ENCODE results near the gene CCNB2. TPM values are rescaled to one million over a fixed set of nuclear protein-coding genes. Genes with fewer than 3 reads are reported as not detected.

Gene CCNB2
- total and polyA plus RNA-seq, 9 of the 15 experiments (the other 6 are each of a cell fraction or from before 2014, with no cell fraction given) = 84.8 to 266 (median 124) TPM

GRCh38 chr15:59170295-59171066 is 65.5 kb downstream of the CCNB2 start:
- H3K27ac ChIP-seq (ENCODE audit: extremely low read depth, low read depth, low read length) = no peak overlapping the region
- in situ Hi-C loops (cut with MboI) (no loop called here), intact Hi-C loops (cut with micrococcal nuclease) (no loop called here)
- FAIRE-seq (no peak), ATAC-seq (no peak), DNase-seq (ENCODE audit: extremely low read depth in 1 of 4, low spot score in 3 of 4) (no peak)
- peak overlapping the region; percentile 9; the same call in 1 of the 2 replicates for H2AFZ ChIP-seq (ENCODE audit: low read depth, low read length)
- peaks cover 0 to 3% of the 10 kb centered on the region in 2 experiments; a peak in 1 of 5 replicates for H3K4me1 ChIP-seq (replicated peaks in 1 of 2; ENCODE audit: control insufficient read depth in 2 of 2, insufficient read depth in 2 of 2, low read length in 2 of 2)
- no peak overlapping the region for H3K9ac ChIP-seq (ENCODE audit: insufficient read depth in 1 of 2, low read depth in 2 of 2, low read length in 2 of 2)
- H3K36me3 ChIP-seq (ENCODE audit: control insufficient read depth, insufficient read depth, low read length) = no peaks in the 10 kb centered on the region
- no peaks in the 10 kb centered on the region for H3K79me2 ChIP-seq (ENCODE audit: control insufficient read depth, insufficient read depth, low read length)
- H3K27me3 ChIP-seq (ENCODE audit: control insufficient read depth in 2 of 2, insufficient read depth in 2 of 2, low read length in 2 of 2) = peaks cover 12 to 19% of the 10 kb centered on the region in 2 experiments; a peak in 4 of 5 replicates
- no peak overlapping the region for H3K4me3 ChIP-seq
- no peaks in the 10 kb centered on the region for H3K9me3 ChIP-seq (replicated peaks; ENCODE audit: control insufficient read depth, insufficient read depth, low read depth, low read length)
- 11% methylated on average over 12 of the region's 12 CpGs for WGBS (ENCODE audit: insufficient coverage, low coverage, missing lambda C conversion rate)
- no TSS peak for BruUV-seq (replicated peaks)
- H3K4me2 ChIP-seq (ENCODE audit: insufficient read depth, low read length) = no peak overlapping the region
- H3K9me1 ChIP-seq (ENCODE audit: control insufficient read depth, insufficient read depth, low read length) = no peaks in the 10 kb centered on the region
- H4K20me1 ChIP-seq (replicated peaks; ENCODE audit: control insufficient read depth, insufficient read depth, low read length) = no peaks in the 10 kb centered on the region
- TF ChIP-seq SUPT5H (IDR thresholded peaks at IDR 0.05) (no peak), SNRNP70 (optimal IDR thresholded peaks at IDR 0.05; ENCODE audit: low read depth, low read length) (no peak), ZNF274 (IDR thresholded peaks at IDR 0.05; ENCODE audit: borderline replicate concordance, low read depth, low read length) (no peak), HSF4 (CRISPR knock-in tag; IDR thresholded peaks at IDR 0.05; ENCODE audit: borderline replicate concordance) (no peak), ZNF12 (CRISPR knock-in tag; IDR thresholded peaks at IDR 0.05) (no peak)
- TF ChIP-seq, protein P1, sequence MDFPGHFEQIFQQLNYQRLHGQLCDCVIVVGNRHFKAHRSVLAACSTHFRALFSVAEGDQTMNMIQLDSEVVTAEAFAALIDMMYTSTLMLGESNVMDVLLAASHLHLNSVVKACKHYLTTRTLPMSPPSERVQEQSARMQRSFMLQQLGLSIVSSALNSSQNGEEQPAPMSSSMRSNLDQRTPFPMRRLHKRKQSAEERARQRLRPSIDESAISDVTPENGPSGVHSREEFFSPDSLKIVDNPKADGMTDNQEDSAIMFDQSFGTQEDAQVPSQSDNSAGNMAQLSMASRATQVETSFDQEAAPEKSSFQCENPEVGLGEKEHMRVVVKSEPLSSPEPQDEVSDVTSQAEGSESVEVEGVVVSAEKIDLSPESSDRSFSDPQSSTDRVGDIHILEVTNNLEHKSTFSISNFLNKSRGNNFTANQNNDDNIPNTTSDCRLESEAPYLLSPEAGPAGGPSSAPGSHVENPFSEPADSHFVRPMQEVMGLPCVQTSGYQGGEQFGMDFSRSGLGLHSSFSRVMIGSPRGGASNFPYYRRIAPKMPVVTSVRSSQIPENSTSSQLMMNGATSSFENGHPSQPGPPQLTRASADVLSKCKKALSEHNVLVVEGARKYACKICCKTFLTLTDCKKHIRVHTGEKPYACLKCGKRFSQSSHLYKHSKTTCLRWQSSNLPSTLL (IDR thresholded peaks at IDR 0.05) = no peak
- ChIA-PET CTCF (ENCODE audit: low intra/inter-chr PET ratio) (interaction anchor here (1.0 kb wide), 1 partner anchor 190 kb away, joined by 3 read pairs; no protein-coding TSS in a partner anchor), POLR2A (interaction anchor here (0.6 to 1.1 kb wide), 2 partner anchors 10 to 15 kb away, joined by 3 to 5 read pairs; no protein-coding TSS in a partner anchor)
